Endodermal cell (in vitro differentiated cells): Measurements from ENCODE around the gene WNK1. TPM values are rescaled to one million over a fixed set of nuclear protein-coding genes. Genes with fewer than 3 reads are reported as not detected.

Experiments
- DNase-seq: peaks from one replicate; pipeline ENCODE4 v3.0.0-alpha.2; 2017
- H3K27ac ChIP-seq: 2 replicates; pipeline ENCODE4 v1.5.1; 2013; ENCODE audit warnings: mild to moderate bottlenecking, low read depth, low read length, moderate library complexity
- H3K27me3 ChIP-seq: 2 replicates; pipeline ENCODE4 v1.6.1; 2013; ENCODE audit warnings: mild to moderate bottlenecking, low read length, moderate library complexity; ENCODE audit not compliant: insufficient read depth, control insufficient read depth, poor library complexity, severe bottlenecking
- H3K36me3 ChIP-seq: 2 replicates; pipeline ENCODE4 v1.7.0; 2013; ENCODE audit warnings: mild to moderate bottlenecking, low read length, moderate library complexity; ENCODE audit not compliant: control insufficient read depth, insufficient read depth
- H3K4me1 ChIP-seq: one replicate; pipeline ENCODE4 v1.7.0; 2013; ENCODE audit warnings: low read length; ENCODE audit not compliant: control insufficient read depth, insufficient read depth
- H3K4me3 ChIP-seq: 2 replicates; pipeline ENCODE4 v1.5.1; 2013; ENCODE audit warnings: mild to moderate bottlenecking, low read length, moderate library complexity
- H3K9ac ChIP-seq: 2 replicates; pipeline ENCODE4 v1.6.1; 2013; ENCODE audit warnings: mild to moderate bottlenecking, low read length, moderate library complexity; ENCODE audit not compliant: poor library complexity, severe bottlenecking; ENCODE audit errors: extremely low read depth
- H3K9me3 ChIP-seq: 2 replicates; pipeline ENCODE4 v1.6.1; 2013; ENCODE audit warnings: mild to moderate bottlenecking, low read length, moderate library complexity; ENCODE audit not compliant: control insufficient read depth
- H3K27ac Mint-ChIP-seq: 2 replicates; pipeline ENCODE4 v1.8.0; 2020; ENCODE audit warnings: mixed read lengths
- H3K27me3 Mint-ChIP-seq: 2 replicates; pipeline ENCODE4 v1.8.0; 2021; ENCODE audit warnings: mild to moderate bottlenecking, mixed read lengths; ENCODE audit not compliant: insufficient read depth
- H3K36me3 Mint-ChIP-seq: 2 replicates; pipeline ENCODE4 v1.8.0; 2020; ENCODE audit warnings: low read depth, mixed read lengths
- H3K4me1 Mint-ChIP-seq: 2 replicates; pipeline ENCODE4 v1.8.0; 2020; ENCODE audit warnings: mixed read lengths
- H3K4me3 Mint-ChIP-seq: 2 replicates; pipeline ENCODE4 v1.8.0; 2020; ENCODE audit warnings: mild to moderate bottlenecking, moderate library complexity, mixed read lengths
- H3K9me3 Mint-ChIP-seq: 2 replicates; pipeline ENCODE4 v1.8.0; 2020; ENCODE audit warnings: mild to moderate bottlenecking, mixed read lengths
- WGBS, 2 experiments: methylation state at CpG; one replicate each; pipeline versions ENCODE4 v1.1.5 to v1.1.7; 2013; ENCODE audit warnings: missing lambda C conversion rate in 2 of 2, mixed read lengths in 1 of 2; ENCODE audit not compliant: insufficient coverage in 1 of 2, insufficient read length in 1 of 2; 5-methylcytosine and 5-hydroxymethylcytosine counted together
- total RNA-seq, 2 donors: library from RNA; stranded (reverse); fragmentation: NEBNext Ultra II Directional in 1 of 2; extraction: Animal tissue kit (Norgen Biotek cat#: 25700) in 1 of 2; gene quantifications; 2 replicates in 1 of 2; 3 replicates in 1 of 2; pipeline ENCODE4 v1.2.1, GENCODE V29; 2021
- TF ChIP-seq, protein P1 (sequence below): fragments of 200-600 bp; sonication (generic); conservative IDR thresholded peaks from 2 replicates; pipeline ENCODE4 v1.5.0; 2021; ENCODE audit warnings: antibody characterized with exemption, mild to moderate bottlenecking

Gene WNK1
- total RNA-seq, 2 donors from 2014 or later = 199 to 412 TPM

- no peaks in the 10 kb centered on the region for H3K9me3 ChIP-seq
- Mint-ChIP-seq H3K4me1 (peaks cover 15% of the 10 kb centered on the region), H3K27ac (peak overlapping the region; percentile 60), H3K9me3 (no peaks in the 10 kb centered on the region), H3K27me3 (no peaks in the 10 kb centered on the region), H3K4me3 (no peak overlapping the region), H3K36me3 (peaks cover 90% of the 10 kb centered on the region)
- DNase-seq = peak; percentile 65
- H3K27ac ChIP-seq = no peak overlapping the region
- WGBS, 2 experiments = 82 to 89% methylated on average over 4 to 5 of the region's 5 CpGs
- no peak overlapping the region for H3K4me3 ChIP-seq
- no peak overlapping the region for H3K9ac ChIP-seq
- H3K27me3 ChIP-seq = no peaks in the 10 kb centered on the region
- peaks cover 92% of the 10 kb centered on the region for H3K36me3 ChIP-seq
- TF ChIP-seq, protein P1, sequence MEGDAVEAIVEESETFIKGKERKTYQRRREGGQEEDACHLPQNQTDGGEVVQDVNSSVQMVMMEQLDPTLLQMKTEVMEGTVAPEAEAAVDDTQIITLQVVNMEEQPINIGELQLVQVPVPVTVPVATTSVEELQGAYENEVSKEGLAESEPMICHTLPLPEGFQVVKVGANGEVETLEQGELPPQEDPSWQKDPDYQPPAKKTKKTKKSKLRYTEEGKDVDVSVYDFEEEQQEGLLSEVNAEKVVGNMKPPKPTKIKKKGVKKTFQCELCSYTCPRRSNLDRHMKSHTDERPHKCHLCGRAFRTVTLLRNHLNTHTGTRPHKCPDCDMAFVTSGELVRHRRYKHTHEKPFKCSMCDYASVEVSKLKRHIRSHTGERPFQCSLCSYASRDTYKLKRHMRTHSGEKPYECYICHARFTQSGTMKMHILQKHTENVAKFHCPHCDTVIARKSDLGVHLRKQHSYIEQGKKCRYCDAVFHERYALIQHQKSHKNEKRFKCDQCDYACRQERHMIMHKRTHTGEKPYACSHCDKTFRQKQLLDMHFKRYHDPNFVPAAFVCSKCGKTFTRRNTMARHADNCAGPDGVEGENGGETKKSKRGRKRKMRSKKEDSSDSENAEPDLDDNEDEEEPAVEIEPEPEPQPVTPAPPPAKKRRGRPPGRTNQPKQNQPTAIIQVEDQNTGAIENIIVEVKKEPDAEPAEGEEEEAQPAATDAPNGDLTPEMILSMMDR = no peak
- H3K4me1 ChIP-seq = no peaks in the 10 kb centered on the region
Observed at GRCh38 chr12:915090-915489, 162.7 kb downstream of the WNK1 start.

GRCh38 chr12:916240-916639 lies 163.9 kb downstream of the WNK1 start:
- Histone ChIP-seq H3K4me1 (no peaks in the 10 kb centered on the region), H3K27me3 (no peaks in the 10 kb centered on the region), H3K4me3 (no peak overlapping the region), H3K9me3 (no peaks in the 10 kb centered on the region), H3K36me3 (peaks cover 89% of the 10 kb centered on the region), H3K9ac (no peak overlapping the region), H3K27ac (peak overlapping the region; percentile 24)
- Mint-ChIP-seq H3K36me3 (peaks cover 90% of the 10 kb centered on the region), H3K27me3 (no peaks in the 10 kb centered on the region), H3K4me1 (peaks cover 15% of the 10 kb centered on the region), H3K4me3 (no peak overlapping the region), H3K27ac (no peak overlapping the region), H3K9me3 (no peaks in the 10 kb centered on the region)
- peak; percentile 59 for DNase-seq
- TF ChIP-seq, protein P1 = no peak
- WGBS, 2 experiments = 96 to 98% methylated on average over 20 to 27 of the region's 27 CpGs

GRCh38 chr12:916712-917445 lies 164.5 kb downstream of the WNK1 start:
- Mint-ChIP-seq H3K9me3 (no peaks in the 10 kb centered on the region), H3K4me3 (no peak overlapping the region), H3K4me1 (peaks cover 15% of the 10 kb centered on the region), H3K27ac (peak overlapping the region; percentile 0), H3K27me3 (no peaks in the 10 kb centered on the region), H3K36me3 (peaks cover 90% of the 10 kb centered on the region)
- H3K9ac ChIP-seq = no peak overlapping the region
- DNase-seq = no peak
- WGBS, 2 experiments = 94 to 95% methylated on average over 22 to 23 of the region's 23 CpGs
- TF ChIP-seq, protein P1 = no peak
- no peak overlapping the region for H3K27ac ChIP-seq
- H3K4me1 ChIP-seq = no peaks in the 10 kb centered on the region
- peaks cover 85% of the 10 kb centered on the region for H3K36me3 ChIP-seq
- no peaks in the 10 kb centered on the region for H3K9me3 ChIP-seq
- no peaks in the 10 kb centered on the region for H3K27me3 ChIP-seq
- no peak overlapping the region for H3K4me3 ChIP-seq
